ENCODE data around the gene ZNF70.
A peak's percentile ranks its signal among the peaks of the same experiment; 100 is the strongest.

Gene ZNF70

GRCh38 chr22:23704829-23705228 is 46.1 kb downstream of the ZNF70 start:
- Histone ChIP-seq H3K4me3 (ENCODE audit: low read depth in 1 of 2, low read length in 1 of 2) (no peak overlapping the region), H3K27ac (no peak overlapping the region)

GRCh38 chr22:23704062-23704461 is 46.9 kb downstream of the ZNF70 start:
- peaks cover 84% of the 10 kb centered on the region for H3K36me3 ChIP-seq
- no peak overlapping the region for H3K27ac ChIP-seq
- no peaks in the 10 kb centered on the region for H3K9me3 ChIP-seq

More at GRCh38 chr22:23704829-23705228, 46.1 kb downstream of the ZNF70 start:
- Histone ChIP-seq H3K27me3 (no peaks in the 10 kb centered on the region), H3K36me3 (peaks cover 85% of the 10 kb centered on the region), H3K4me1 (ENCODE audit: control insufficient read depth in 1 of 2, insufficient read depth in 1 of 2, low read depth in 1 of 2, low read length in 1 of 2) (no peaks in the 10 kb centered on the region), H3K9me3 (no peaks in the 10 kb centered on the region)
- TF ChIP-seq CTCF (IDR thresholded peaks at IDR 0.05) = no peak

GRCh38 chr22:23700706-23701105 is 50.2 kb downstream of the ZNF70 start:
- no peaks in the 10 kb centered on the region for H3K27me3 ChIP-seq
- TF ChIP-seq CTCF (IDR thresholded peaks at IDR 0.05) = no peak
- H3K36me3 ChIP-seq = peaks cover 64% of the 10 kb centered on the region
- peak overlapping the region; percentile 98 for H3K27ac ChIP-seq
- H3K9me3 ChIP-seq = no peaks in the 10 kb centered on the region
- H3K4me1 ChIP-seq (ENCODE audit: control insufficient read depth in 1 of 2, insufficient read depth in 1 of 2, low read depth in 1 of 2, low read length in 1 of 2) = peaks cover 35 to 37% of the 10 kb centered on the region in 2 experiments
- no peak overlapping the region for H3K4me3 ChIP-seq (ENCODE audit: low read depth in 1 of 2, low read length in 1 of 2)

More at GRCh38 chr22:23704062-23704461, 46.9 kb downstream of the ZNF70 start:
- H3K4me3 ChIP-seq (ENCODE audit: low read depth in 1 of 2, low read length in 1 of 2) = no peak overlapping the region
- no peaks in the 10 kb centered on the region for H3K27me3 ChIP-seq
- H3K4me1 ChIP-seq (ENCODE audit: control insufficient read depth in 1 of 2, insufficient read depth in 1 of 2, low read depth in 1 of 2, low read length in 1 of 2) = peaks cover 6 to 7% of the 10 kb centered on the region in 2 experiments
- TF ChIP-seq CTCF (IDR thresholded peaks at IDR 0.05) = no peak

- Histone ChIP-seq H3K4me3 (ENCODE audit: low read depth in 1 of 2, low read length in 1 of 2) (peak overlapping the region; percentile 70 to 92), H3K4me1 (ENCODE audit: control insufficient read depth in 1 of 2, insufficient read depth in 1 of 2, low read depth in 1 of 2, low read length in 1 of 2) (peaks cover 55 to 57% of the 10 kb centered on the region in 2 experiments), H3K27ac (peak overlapping the region; percentile 98), H3K27me3 (no peaks in the 10 kb centered on the region), H3K36me3 (peaks cover 59% of the 10 kb centered on the region), H3K9me3 (no peaks in the 10 kb centered on the region)
- TF ChIP-seq CTCF (IDR thresholded peaks at IDR 0.05) = no peak
These were observed 52.2 kb downstream of the ZNF70 start for GRCh38 chr22:23698673-23699235.

GRCh38 chr22:23698094-23698493 is 52.8 kb downstream of the ZNF70 start:
- peaks cover 58% of the 10 kb centered on the region in 2 experiments for H3K4me1 ChIP-seq (ENCODE audit: control insufficient read depth in 1 of 2, insufficient read depth in 1 of 2, low read depth in 1 of 2, low read length in 1 of 2)
- no peaks in the 10 kb centered on the region for H3K9me3 ChIP-seq
- H3K27ac ChIP-seq = peak overlapping the region; percentile 98
- H3K27me3 ChIP-seq = no peaks in the 10 kb centered on the region
- H3K36me3 ChIP-seq = peaks cover 59% of the 10 kb centered on the region
- H3K4me3 ChIP-seq (ENCODE audit: low read depth in 1 of 2, low read length in 1 of 2) = peak overlapping the region; percentile 70 to 92
- TF ChIP-seq CTCF (IDR thresholded peaks at IDR 0.05) = no peak

Measured in neutrophil (primary cell).